Neural cell (in vitro differentiated cells): ENCODE results near the gene KRT16. TPM values are rescaled to one million over a fixed set of nuclear protein-coding genes. Genes with fewer than 3 reads are reported as not detected.

Experiments used
- H2AFZ ChIP-seq: fragments of 200-600, 300-800 bp; sonication (generic), shearing (Covaris generic); 2 replicates; pipeline ENCODE4 v1.6.0; 2014; ENCODE audit warnings: low read depth, mild to moderate bottlenecking, antibody characterized with exemption, low read length, moderate library complexity
- H3F3A ChIP-seq: fragments of 200-600 bp; shearing (Covaris generic); 2 replicates; pipeline ENCODE4 v1.6.1; 2016; ENCODE audit warnings: mild to moderate bottlenecking, moderate library complexity, mixed read lengths, antibody characterized with exemption, low read length; ENCODE audit not compliant: insufficient read depth, poor library complexity, severe bottlenecking
- H3K27ac ChIP-seq: fragments of 200-600, 300-800 bp; sonication (generic), shearing (Covaris generic); 2 replicates; pipeline ENCODE4 v1.5.1; 2014; ENCODE audit warnings: mild to moderate bottlenecking, low read length, moderate library complexity
- H3K27me3 ChIP-seq: fragments of 300-800, 200-600 bp; sonication (generic), shearing (Covaris generic); 2 replicates; pipeline ENCODE4 v1.6.0; 2014; ENCODE audit warnings: mild to moderate bottlenecking, low read depth, low read length, moderate library complexity; ENCODE audit not compliant: insufficient read depth
- H3K36me3 ChIP-seq: fragments of 300-800, 200-600 bp; sonication (generic), shearing (Covaris generic); 2 replicates; pipeline ENCODE4 v1.5.1; 2014; ENCODE audit warnings: mild to moderate bottlenecking, antibody characterized with exemption, low read length, moderate library complexity; ENCODE audit not compliant: insufficient read depth
- H3K4me2 ChIP-seq: fragments of 300-800, 200-600 bp; sonication (generic), shearing (Covaris generic); 2 replicates; pipeline ENCODE4 v1.6.0; 2014; ENCODE audit warnings: mild to moderate bottlenecking, low read length
- H3K4me3 ChIP-seq: fragments of 300-800, 200-600 bp; sonication (generic), shearing (Covaris generic); 2 replicates; pipeline ENCODE4 v1.5.1; 2014; ENCODE audit warnings: mild to moderate bottlenecking, low read length, moderate library complexity
- H3K79me2 ChIP-seq: fragments of 200-600 bp; shearing (Covaris generic); replicated peaks from 2 replicates; pipeline ENCODE4 v1.6.0; 2014; ENCODE audit warnings: mild to moderate bottlenecking, low read length, moderate library complexity; ENCODE audit not compliant: insufficient read depth
- H3K9ac ChIP-seq: fragments of 300-800, 200-600 bp; sonication (generic), shearing (Covaris generic); 2 replicates; pipeline ENCODE4 v1.6.1; 2016; ENCODE audit warnings: mild to moderate bottlenecking, low read length, mixed read lengths
- H3K9me2 ChIP-seq: fragments of 200-600 bp; shearing (Covaris generic); 2 replicates; pipeline ENCODE4 v1.6.1; 2016; ENCODE audit warnings: mild to moderate bottlenecking, low read length, mixed read lengths; ENCODE audit not compliant: insufficient read depth
- H3K9me3 ChIP-seq: fragments of 200-600, 300-800 bp; sonication (generic), shearing (Covaris generic); 2 replicates; pipeline ENCODE4 v1.6.1; 2016; ENCODE audit warnings: mild to moderate bottlenecking, mixed run types, low read length, moderate library complexity, mixed read lengths
- H4K20me1 ChIP-seq: fragments of 200-600 bp; shearing (Covaris generic); 2 replicates; pipeline ENCODE4 v1.6.1; 2016; ENCODE audit warnings: mild to moderate bottlenecking, mixed run types; ENCODE audit not compliant: insufficient read depth
- CTCF ChIP-seq: fragments of 450-650 bp; IDR thresholded peaks from 2 replicates; pipeline ENCODE4 v1.5.1; 2014; ENCODE audit warnings: antibody characterized with exemption, mild to moderate bottlenecking, moderate library complexity; ENCODE audit not compliant: poor library complexity, severe bottlenecking
- EP300 ChIP-seq: fragments of 450-650 bp; conservative IDR thresholded peaks from 2 replicates; pipeline ENCODE4 v1.6.1; 2014; ENCODE audit warnings: antibody characterized with exemption, mild to moderate bottlenecking, moderate library complexity; ENCODE audit not compliant: poor library complexity, severe bottlenecking
- EZH2 ChIP-seq: fragments of 200-600, 300-800 bp; shearing (Covaris generic), sonication (generic); IDR thresholded peaks from 2 replicates; pipeline ENCODE4 v1.6.1; 2014; ENCODE audit warnings: antibody characterized with exemption, low read length, borderline replicate concordance, mild to moderate bottlenecking; ENCODE audit not compliant: insufficient read depth, poor library complexity, severe bottlenecking
- POLR2AphosphoS5 ChIP-seq: IDR thresholded peaks from 2 replicates; pipeline ENCODE4 v1.6.1; 2012
- RAD21 ChIP-seq: fragments of 450-650 bp; conservative IDR thresholded peaks from 2 replicates; pipeline ENCODE4 v1.6.1; 2014; ENCODE audit warnings: antibody characterized with exemption, mild to moderate bottlenecking, moderate library complexity
- REST ChIP-seq: IDR thresholded peaks from 2 replicates; pipeline ENCODE4 v1.6.1; 2012; ENCODE audit warnings: borderline replicate concordance
- SMC3 ChIP-seq: fragments of 450-650 bp; conservative IDR thresholded peaks from 2 replicates; pipeline ENCODE4 v1.6.1; 2014; ENCODE audit warnings: antibody characterized with exemption, mild to moderate bottlenecking, moderate library complexity; ENCODE audit not compliant: poor library complexity
- TAF1 ChIP-seq: IDR thresholded peaks from 2 replicates; pipeline ENCODE4 v1.6.1; 2012; ENCODE audit warnings: low read depth
- polyA plus RNA-seq: library from polyadenylated mRNA; depleted of rRNA; stranded (reverse); fragments of >200 nt; gene quantifications from 2 replicates; pipeline ENCODE4 v1.2.3, GENCODE V29; 2014

The KRT16 gene
- polyA plus RNA-seq, 1 donor from 2014 or later = not detected

- Histone ChIP-seq H3K27ac (no peak overlapping the region), H4K20me1 (no peaks in the 10 kb centered on the region), H2AFZ (no peak overlapping the region), H3K79me2 (no peaks in the 10 kb centered on the region), H3F3A (no peaks in the 10 kb centered on the region), H3K4me2 (no peak overlapping the region), H3K27me3 (no peaks in the 10 kb centered on the region), H3K36me3 (no peaks in the 10 kb centered on the region), H3K9ac (no peak overlapping the region), H3K4me3 (no peak overlapping the region), H3K9me2 (no peaks in the 10 kb centered on the region), H3K9me3 (no peaks in the 10 kb centered on the region)
- TF ChIP-seq EZH2 (no peak), SMC3 (no peak), CTCF (no peak), TAF1 (no peak), POLR2AphosphoS5 (no peak), EP300 (no peak), RAD21 (no peak)
Measured at GRCh38 chr17:41589301-41589700, 23.3 kb downstream of the KRT16 start.

GRCh38 chr17:41588126-41588810, 24.3 kb downstream of the KRT16 start:
- Histone ChIP-seq H3K4me2 (no peak overlapping the region), H3F3A (no peaks in the 10 kb centered on the region), H3K9ac (no peak overlapping the region), H3K36me3 (no peaks in the 10 kb centered on the region), H3K4me3 (no peak overlapping the region), H3K27me3 (no peaks in the 10 kb centered on the region), H3K79me2 (no peaks in the 10 kb centered on the region), H3K27ac (no peak overlapping the region), H3K9me2 (no peaks in the 10 kb centered on the region), H4K20me1 (no peaks in the 10 kb centered on the region), H3K9me3 (no peaks in the 10 kb centered on the region), H2AFZ (no peak overlapping the region)
- TF ChIP-seq SMC3 (no peak), REST (no peak), RAD21 (no peak), POLR2AphosphoS5 (no peak), CTCF (no peak), EZH2 (no peak), EP300 (no peak)
